Lower leg skin (tissue), 3 donors: ENCODE data around the gene GPR83.

Experiments
- CTCF ChIP-seq, 3 donors: fragments of 450-650 bp; IDR thresholded peaks; one replicate each; pipeline ENCODE4 v1.5.1; 2016; ENCODE audit warnings: antibody characterized with exemption in 3 of 3, mild to moderate bottlenecking in 3 of 3, moderate library complexity in 2 of 3
- POLR2A ChIP-seq, 2 donors: fragments of 450-650 bp; IDR thresholded peaks; one replicate each; pipeline ENCODE4 v1.6.1; 2016 to 2017; ENCODE audit warnings: antibody characterized with exemption in 2 of 2, mild to moderate bottlenecking in 1 of 2, moderate library complexity in 1 of 2

DNA sequence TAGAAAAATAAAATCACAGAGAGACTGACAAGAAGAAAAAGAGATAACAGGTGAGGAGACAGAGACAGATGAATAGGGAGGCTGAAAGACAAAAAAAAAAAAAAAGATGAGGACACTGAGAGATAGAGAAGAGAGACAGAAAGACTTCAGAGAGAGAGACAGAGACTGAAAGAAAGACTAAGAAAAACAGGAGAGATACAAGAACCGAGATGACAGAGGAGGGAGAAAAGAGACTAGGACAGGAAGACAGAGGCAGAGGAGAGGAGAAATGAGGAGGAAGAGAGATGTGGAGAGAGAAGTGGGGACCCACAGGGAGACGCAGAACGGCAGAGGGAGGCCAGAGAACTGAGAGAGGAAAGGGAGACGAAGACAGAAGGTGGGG is 771 bp downstream of the GPR83 start:
- TF ChIP-seq CTCF (IDR thresholded peaks at IDR 0.05) (no peak), POLR2A (IDR thresholded peaks at IDR 0.05) (no peak)
